Mesendoderm (in vitro differentiated cells): ENCODE results near the gene ATP6V1B1. TPM values are rescaled to one million over a fixed set of nuclear protein-coding genes. Genes with fewer than 3 reads are reported as not detected.
A peak's percentile ranks its signal among the peaks of the same experiment; 100 is the strongest.

ENCODE experiments used
- DNase-seq: peaks from one replicate; pipeline ENCODE4 v3.0.0; 2013
- H2AK5ac ChIP-seq: 2 replicates; pipeline ENCODE4 v1.6.1; 2013; ENCODE audit warnings: low read length, inconsistent platforms
- H2BK120ac ChIP-seq: 2 replicates; pipeline ENCODE4 v1.6.1; 2013; ENCODE audit warnings: low read depth, mild to moderate bottlenecking, low read length, moderate library complexity, mixed read lengths
- H2BK15ac ChIP-seq: replicated peaks from 2 replicates; pipeline ENCODE4 v1.6.1; 2013; ENCODE audit warnings: low read depth, mild to moderate bottlenecking, moderate library complexity
- H2BK5ac ChIP-seq: 2 replicates; pipeline ENCODE4 v1.6.1; 2013; ENCODE audit warnings: low read length, inconsistent platforms
- H3K18ac ChIP-seq: 2 replicates; pipeline ENCODE4 v1.6.1; 2013; ENCODE audit warnings: mild to moderate bottlenecking, low read length, mixed read lengths
- H3K23ac ChIP-seq: one replicate; pipeline ENCODE4 v1.6.1; 2013; ENCODE audit warnings: low read length
- H3K27ac ChIP-seq: 2 replicates; pipeline ENCODE4 v1.5.1; 2013; ENCODE audit warnings: low read depth, mild to moderate bottlenecking, inconsistent platforms, low read length, moderate library complexity
- H3K27me3 ChIP-seq: 2 replicates; pipeline ENCODE4 v1.6.1; 2013; ENCODE audit warnings: low read length, control low read depth, mild to moderate bottlenecking, inconsistent platforms; ENCODE audit not compliant: insufficient read depth, poor library complexity
- H3K36me3 ChIP-seq: 2 replicates; pipeline ENCODE4 v1.6.1; 2013; ENCODE audit warnings: low read length, inconsistent platforms; ENCODE audit not compliant: control insufficient read depth, insufficient read depth
- H3K4ac ChIP-seq: one replicate; pipeline ENCODE4 v1.6.1; 2013; ENCODE audit warnings: low read depth, mild to moderate bottlenecking, low read length, moderate library complexity
- H3K4me1 ChIP-seq: 2 replicates; pipeline ENCODE4 v1.6.1; 2013; ENCODE audit warnings: low read depth, low read length, inconsistent platforms; ENCODE audit not compliant: control insufficient read depth
- H3K4me2 ChIP-seq: 2 replicates; pipeline ENCODE4 v1.6.1; 2013; ENCODE audit warnings: low read length
- H3K4me3 ChIP-seq: 2 replicates; pipeline ENCODE4 v1.5.1; 2013; ENCODE audit warnings: mild to moderate bottlenecking, low read length
- H3K56ac ChIP-seq: one replicate; pipeline ENCODE4 v1.6.1; 2013; ENCODE audit warnings: low read length
- H3K79me1 ChIP-seq: 2 replicates; pipeline ENCODE4 v1.6.1; 2013; ENCODE audit warnings: low read length, inconsistent platforms
- H3K79me2 ChIP-seq: 2 replicates; pipeline ENCODE4 v1.6.1; 2013; ENCODE audit warnings: mild to moderate bottlenecking, low read length; ENCODE audit not compliant: control insufficient read depth, insufficient read depth
- H3K9ac ChIP-seq: 2 replicates; pipeline ENCODE4 v1.6.1; 2013; ENCODE audit warnings: low read length, inconsistent platforms
- H4K5ac ChIP-seq: one replicate; pipeline ENCODE4 v1.6.1; 2013; ENCODE audit warnings: low read length
- H4K8ac ChIP-seq: one replicate; pipeline ENCODE4 v1.6.1; 2013; ENCODE audit warnings: low read depth, mild to moderate bottlenecking, control low read depth, low read length, moderate library complexity
- WGBS: extraction: QIAGEN DNeasy Blood & Tissue Kit; methylation state at CpG from one replicate; pipeline ENCODE4 v1.1.7; 2013; ENCODE audit warnings: low lambda C conversion rate, missing lambda C conversion rate; ENCODE audit not compliant: insufficient coverage; ENCODE audit errors: extremely low coverage; 5-methylcytosine and 5-hydroxymethylcytosine counted together
- polyA plus RNA-seq, 2 experiments: library from polyadenylated mRNA; stranded (reverse); fragments of 200-250 nt; gene quantifications; one replicate each; pipeline ENCODE4 v1.2.3, GENCODE V29; 2013

The ATP6V1B1 gene
- polyA plus RNA-seq (2013, experiment 1 of 2) = not detected
- not detected for polyA plus RNA-seq (2013, experiment 2 of 2)

DNA sequence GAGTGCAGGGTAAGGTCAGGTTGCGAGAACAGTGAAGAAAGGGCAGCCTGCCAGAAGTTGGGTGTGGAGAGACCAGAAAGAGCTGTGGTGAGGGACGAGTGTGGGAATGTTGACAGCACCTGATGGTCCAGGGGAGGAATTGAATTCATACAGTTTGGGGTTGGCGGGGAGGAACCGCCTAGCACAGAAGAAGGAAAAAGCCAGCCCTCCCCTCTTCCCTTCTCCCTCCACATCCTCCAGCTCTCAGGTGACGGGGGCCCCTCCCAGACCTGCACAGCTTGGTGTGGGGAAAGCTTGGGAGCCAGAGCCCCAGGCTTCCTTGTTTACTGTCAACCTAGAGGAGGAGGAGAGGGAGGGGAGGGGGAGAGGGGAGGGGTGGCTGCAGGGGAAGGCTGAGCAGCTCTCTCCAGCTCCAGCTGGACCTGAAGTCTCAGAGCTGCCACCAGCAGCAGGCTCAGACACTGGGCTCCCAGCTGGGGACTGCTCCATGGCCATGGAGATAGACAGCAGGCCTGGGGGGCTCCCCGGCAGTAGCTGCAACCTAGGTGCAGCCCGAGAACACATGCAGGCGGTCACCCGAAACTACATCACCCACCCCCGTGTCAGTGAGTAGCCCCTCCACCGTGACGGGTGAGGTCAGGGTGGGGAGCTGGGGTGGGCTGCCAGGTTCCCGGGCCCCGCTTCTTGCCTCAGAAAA is at the start of gene ATP6V1B1:
ATP6V1B1 (plus strand) TSS at position 433 of the 697 bp plus-strand sequence; CDS start at position 488, 55 bp downstream.
- Histone ChIP-seq H3K4me1 (peaks cover 5% of the 10 kb centered on the region), H3K27ac (no peak within 1 kb of the TSS), H3K9ac (no peak within 1 kb of the TSS), H4K5ac (no peak within 1 kb of the TSS), H3K23ac (no peak within 1 kb of the TSS), H3K4ac (no peak within 1 kb of the TSS), H3K4me2 (no peak within 1 kb of the TSS), H2AK5ac (no peak within 1 kb of the TSS), H3K4me3 (no peak within 1 kb of the TSS), H3K79me2 (no peaks in the 10 kb centered on the region), H3K79me1 (no peaks in the 10 kb centered on the region), H3K56ac (no peak within 1 kb of the TSS), H2BK15ac (no peak within 1 kb of the TSS), H2BK5ac (no peak within 1 kb of the TSS), H4K8ac (no peak within 1 kb of the TSS), H2BK120ac (no peak within 1 kb of the TSS), H3K36me3 (no peaks in the 10 kb centered on the region), H3K18ac (no peak within 1 kb of the TSS), H3K27me3 (peaks cover 3% of the 10 kb centered on the region)
- peak; percentile 45 for DNase-seq
- whole genome bisulfite sequencing = no CpG with 5 or more reads among the region's 14 CpGs

DNA sequence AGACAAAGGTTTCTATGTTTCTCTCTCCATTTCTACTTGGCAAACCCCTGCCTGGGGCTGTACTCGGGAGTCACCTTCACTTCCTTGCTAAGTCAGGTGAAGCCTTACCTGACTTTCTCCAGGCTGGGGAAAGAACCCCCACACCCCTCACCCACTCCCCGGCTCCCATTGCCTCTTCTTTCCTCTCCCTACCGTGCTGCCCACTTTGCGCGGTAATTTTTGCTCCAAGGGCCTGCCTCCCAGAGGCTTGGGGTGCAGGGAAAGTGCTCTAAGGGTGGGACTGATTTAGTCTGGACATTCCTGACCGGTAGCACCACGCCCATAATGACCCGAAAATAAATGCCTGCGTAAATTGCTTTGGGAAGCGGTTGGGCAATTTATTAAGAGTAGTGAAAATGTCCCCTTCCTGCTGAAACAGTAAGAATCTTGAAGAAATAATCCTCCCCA is 49.1 kb upstream of the ATP6V1B1 start:
- H3K4me2 ChIP-seq = no peak overlapping the region
- H2BK120ac ChIP-seq = no peak overlapping the region
- no peak overlapping the region for H3K27ac ChIP-seq
- peak overlapping the region; percentile 29 for H3K23ac ChIP-seq
- no peak for DNase-seq
- no peaks in the 10 kb centered on the region for H3K79me2 ChIP-seq
- no peak overlapping the region for H2AK5ac ChIP-seq
- no peak overlapping the region for H3K56ac ChIP-seq
- no peaks in the 10 kb centered on the region for H3K36me3 ChIP-seq
- H3K9ac ChIP-seq = no peak overlapping the region
- no peak overlapping the region for H4K8ac ChIP-seq
- no peak overlapping the region for H3K4ac ChIP-seq
- WGBS = no CpG with 5 or more reads among the region's 10 CpGs
- H4K5ac ChIP-seq = no peak overlapping the region
- peaks cover 62% of the 10 kb centered on the region for H3K27me3 ChIP-seq
- H2BK15ac ChIP-seq = no peak overlapping the region
- no peaks in the 10 kb centered on the region for H3K4me1 ChIP-seq
- H3K18ac ChIP-seq = no peak overlapping the region
- no peak overlapping the region for H2BK5ac ChIP-seq
- H3K79me1 ChIP-seq = no peaks in the 10 kb centered on the region
- H3K4me3 ChIP-seq = no peak overlapping the region

DNA sequence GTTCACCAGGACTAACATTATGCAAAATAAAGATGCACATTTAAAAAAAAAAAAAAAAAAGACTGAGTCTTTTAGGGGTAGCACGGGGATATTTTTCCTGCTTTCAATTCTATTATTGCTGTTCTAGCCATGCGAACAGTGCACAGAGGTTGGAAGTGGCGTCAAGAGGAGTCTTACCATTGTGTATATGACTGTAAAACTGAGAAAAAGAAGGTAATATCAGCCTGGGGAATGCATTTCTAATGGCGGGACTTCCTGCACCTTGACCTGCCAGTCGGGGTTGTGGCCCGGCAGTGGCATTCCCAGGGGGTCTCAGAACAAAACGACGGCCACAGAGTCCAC is 48.5 kb upstream of the ATP6V1B1 start:
- Histone ChIP-seq H3K27ac (no peak overlapping the region), H3K4me1 (no peaks in the 10 kb centered on the region), H2AK5ac (no peak overlapping the region), H2BK5ac (no peak overlapping the region), H3K18ac (peak overlapping the region; percentile 11), H2BK120ac (no peak overlapping the region), H3K56ac (peak overlapping the region; percentile 84), H3K27me3 (peaks cover 68% of the 10 kb centered on the region), H3K4ac (no peak overlapping the region), H4K5ac (no peak overlapping the region), H3K9ac (peak overlapping the region; percentile 64), H3K23ac (no peak overlapping the region), H3K36me3 (no peaks in the 10 kb centered on the region), H3K79me2 (no peaks in the 10 kb centered on the region), H3K79me1 (no peaks in the 10 kb centered on the region), H3K4me2 (peak overlapping the region; percentile 85), H3K4me3 (no peak overlapping the region), H4K8ac (no peak overlapping the region), H2BK15ac (no peak overlapping the region)
- WGBS = no CpG with 5 or more reads among the region's 8 CpGs
- DNase-seq = no peak

DNA sequence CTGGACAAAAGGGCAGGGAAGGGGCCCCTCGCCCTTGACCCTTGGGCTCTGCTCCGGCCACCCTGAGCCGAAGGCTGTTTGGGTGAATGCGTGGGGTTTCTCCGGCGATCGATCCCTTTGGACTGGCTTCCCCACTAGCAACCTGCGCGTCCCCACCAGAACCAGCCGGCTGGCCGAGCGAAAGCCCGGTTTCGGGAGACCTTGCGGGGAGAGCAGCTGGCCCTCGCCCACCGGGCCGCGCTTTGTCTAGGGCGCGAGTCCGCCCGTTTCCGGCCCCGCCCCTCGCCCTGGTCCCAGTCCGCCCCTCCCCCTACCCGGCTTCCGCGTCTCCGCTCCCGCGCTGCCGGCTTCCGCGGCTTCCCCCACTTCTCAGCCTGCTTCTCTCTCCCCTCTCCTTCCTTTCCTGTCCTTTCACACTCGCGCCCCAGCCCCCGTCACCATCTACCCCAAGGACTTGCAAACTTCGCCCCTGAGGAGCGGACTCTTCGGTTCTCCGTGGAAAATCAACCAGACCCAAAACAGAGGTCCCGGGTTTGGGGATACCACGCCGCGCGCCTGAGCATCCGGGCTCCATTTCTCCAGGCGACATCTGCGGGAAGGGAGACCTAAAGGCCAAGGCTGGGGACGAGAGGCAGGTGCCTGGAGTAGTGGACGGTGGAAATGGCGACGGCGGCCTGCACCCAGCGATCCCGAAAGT is 48.0 kb upstream of the ATP6V1B1 start:
- peak overlapping the region; percentile 64 for H3K9ac ChIP-seq
- DNase-seq = no peak

DNA sequence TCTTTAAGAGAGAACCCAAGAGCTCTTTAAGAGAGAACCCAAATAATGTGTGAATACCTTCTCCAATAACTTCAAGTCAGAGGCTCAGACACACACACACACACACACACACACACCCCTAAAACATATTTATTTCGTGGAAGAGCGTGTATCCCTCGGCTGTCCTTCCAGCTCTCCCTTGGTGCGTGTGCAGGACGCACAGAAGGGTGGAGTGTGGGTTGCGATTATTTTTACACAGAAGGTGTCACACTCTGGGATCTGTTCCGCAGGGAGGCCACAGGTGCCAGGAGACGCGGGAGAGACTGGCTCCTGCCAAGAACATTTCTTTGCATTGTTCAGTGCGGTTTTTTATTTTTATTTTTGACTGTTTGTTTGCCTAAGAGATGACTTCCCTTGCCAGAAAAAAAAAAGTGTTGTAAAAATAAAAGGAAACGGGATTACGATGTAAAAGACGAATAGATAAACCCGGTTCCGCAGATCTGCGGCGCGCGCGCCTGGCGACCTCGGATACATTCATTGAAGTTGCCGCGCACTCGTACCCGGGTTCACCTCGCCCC is 47.3 kb upstream of the ATP6V1B1 start:
- Histone ChIP-seq H3K4ac (no peak overlapping the region), H3K23ac (no peak overlapping the region), H2BK15ac (no peak overlapping the region), H3K27me3 (peaks cover 77% of the 10 kb centered on the region), H3K79me1 (no peaks in the 10 kb centered on the region), H4K8ac (no peak overlapping the region), H3K27ac (no peak overlapping the region), H2BK120ac (no peak overlapping the region), H3K9ac (no peak overlapping the region), H3K4me2 (peak overlapping the region; percentile 67), H3K4me3 (no peak overlapping the region), H3K4me1 (no peaks in the 10 kb centered on the region), H3K79me2 (no peaks in the 10 kb centered on the region), H4K5ac (no peak overlapping the region), H3K18ac (no peak overlapping the region), H3K36me3 (no peaks in the 10 kb centered on the region), H2BK5ac (no peak overlapping the region), H3K56ac (peak overlapping the region; percentile 66), H2AK5ac (no peak overlapping the region)
- no CpG with 5 or more reads among the region's 27 CpGs for WGBS
- no peak for DNase-seq

More for the DNA sequence above, 48.0 kb upstream of the ATP6V1B1 start:
- Histone ChIP-seq H3K79me2 (no peaks in the 10 kb centered on the region), H3K18ac (peak overlapping the region; percentile 11), H3K4ac (no peak overlapping the region), H3K79me1 (no peaks in the 10 kb centered on the region), H3K4me1 (no peaks in the 10 kb centered on the region), H2AK5ac (no peak overlapping the region), H3K56ac (peak overlapping the region; percentile 84), H2BK120ac (no peak overlapping the region), H2BK15ac (no peak overlapping the region), H4K8ac (no peak overlapping the region), H3K23ac (no peak overlapping the region), H3K4me3 (peak overlapping the region; percentile 29), H2BK5ac (no peak overlapping the region), H3K4me2 (peak overlapping the region; percentile 85), H4K5ac (no peak overlapping the region), H3K27me3 (peaks cover 73% of the 10 kb centered on the region), H3K36me3 (no peaks in the 10 kb centered on the region), H3K27ac (no peak overlapping the region)
- WGBS = no CpG with 5 or more reads among the region's 58 CpGs
